Spinal cord (tissue), 10 donors: ENCODE measurements around the gene PLCZ1. TPM values are rescaled to one million over a fixed set of nuclear protein-coding genes. Genes with fewer than 3 reads are reported as not detected.

Experiments used
- DNase-seq, 6 donors: peaks; one replicate each; pipeline versions ENCODE4 v3.0.0 to v3.0.0-alpha.2; 2013 to 2015; ENCODE audit warnings: low spot score in 6 of 6, low read depth in 4 of 6
- H3K27ac ChIP-seq: one replicate; pipeline ENCODE4 v1.5.1; 2013; ENCODE audit warnings: low read depth, low read length, control low read depth
- H3K27me3 ChIP-seq: one replicate; pipeline ENCODE4 v1.6.1; 2013; ENCODE audit warnings: low read length; ENCODE audit not compliant: control insufficient read depth, insufficient read depth
- H3K36me3 ChIP-seq: one replicate; pipeline ENCODE4 v1.6.1; 2013; ENCODE audit warnings: low read length; ENCODE audit not compliant: control insufficient read depth, insufficient read depth
- H3K4me1 ChIP-seq: one replicate; pipeline ENCODE4 v1.6.1; 2013; ENCODE audit warnings: low read length; ENCODE audit not compliant: control insufficient read depth, insufficient read depth
- H3K4me3 ChIP-seq: one replicate; pipeline ENCODE4 v1.5.1; 2013; ENCODE audit warnings: low read depth, low read length, control low read depth
- H3K9me3 ChIP-seq: one replicate; pipeline ENCODE4 v1.6.1; 2013; ENCODE audit warnings: low read length; ENCODE audit not compliant: control insufficient read depth, insufficient read depth
- WGBS: methylation state at CpG from one replicate; pipeline ENCODE4 v1.1.5; 2013; ENCODE audit warnings: missing lambda C conversion rate; ENCODE audit not compliant: insufficient coverage; 5-methylcytosine and 5-hydroxymethylcytosine counted together
- polyA plus RNA-seq, 2 donors: library from polyadenylated mRNA; unstranded; fragments of 120-200 nt; gene quantifications; one replicate each; pipeline ENCODE4 v1.2.1, GENCODE V29; 2013; ENCODE audit not compliant: insufficient read length in 2 of 2
- total RNA-seq, 2 donors: library from RNA; depleted of rRNA in 1 of 2; stranded (reverse); fragments of 120-200 nt in 1 of 2; fragments of >200 nt in 1 of 2; gene quantifications; one replicate each; pipeline versions ENCODE4 v1.2.3 to v1.2.4, GENCODE V29; 2013 to 2014
- donor health status: healthy.

The PLCZ1 gene
- total and polyA plus RNA-seq, 4 donors: 0.33 to 0.49 (median 0.40) TPM; not detected in 1

- Histone ChIP-seq H3K27ac (no peak overlapping the region), H3K4me1 (no peaks in the 10 kb centered on the region), H3K4me3 (no peak overlapping the region), H3K27me3 (no peaks in the 10 kb centered on the region), H3K9me3 (no peaks in the 10 kb centered on the region), H3K36me3 (no peaks in the 10 kb centered on the region)
- WGBS: 100% methylated on average over 1 of the region's 6 CpGs
- DNase-seq: peak in 1 of 6 donors; percentile 65
These were observed 91.4 kb downstream of the PLCZ1 start for GRCh38 chr12:18646286-18646890.

GRCh38 chr12:18644564-18644963 is 93.2 kb downstream of the PLCZ1 start:
- 91% methylated on average over 3 of the region's 3 CpGs for WGBS
- Histone ChIP-seq H3K36me3 (no peaks in the 10 kb centered on the region), H3K4me1 (no peaks in the 10 kb centered on the region), H3K4me3 (no peak overlapping the region), H3K27ac (no peak overlapping the region), H3K27me3 (no peaks in the 10 kb centered on the region), H3K9me3 (no peaks in the 10 kb centered on the region)
- no peak for DNase-seq

- Histone ChIP-seq H3K36me3 (no peaks in the 10 kb centered on the region), H3K27me3 (no peaks in the 10 kb centered on the region), H3K27ac (no peak overlapping the region), H3K9me3 (no peaks in the 10 kb centered on the region), H3K4me1 (no peaks in the 10 kb centered on the region), H3K4me3 (no peak overlapping the region)
- no CpG with 5 or more reads among the region's 5 CpGs for WGBS
- peak in 2 of 6 donors; percentile 18 to 19 for DNase-seq
These were observed 94.1 kb downstream of the PLCZ1 start for GRCh38 chr12:18643681-18644080.

- no CpG with 5 or more reads among the region's 4 CpGs for WGBS
- no peak overlapping the region for H3K4me3 ChIP-seq
These were observed 97.4 kb downstream of the PLCZ1 start for GRCh38 chr12:18640321-18640955.

GRCh38 chr12:18634382-18634781 is 103.4 kb downstream of the PLCZ1 start:
- Histone ChIP-seq H3K27ac (no peak overlapping the region), H3K9me3 (no peaks in the 10 kb centered on the region), H3K4me1 (no peaks in the 10 kb centered on the region), H3K36me3 (no peaks in the 10 kb centered on the region), H3K27me3 (no peaks in the 10 kb centered on the region), H3K4me3 (no peak overlapping the region)
- DNase-seq: no peak
- WGBS: 95% methylated on average over 3 of the region's 4 CpGs

More at GRCh38 chr12:18640321-18640955, 97.4 kb downstream of the PLCZ1 start:
- no peaks in the 10 kb centered on the region for H3K36me3 ChIP-seq
- DNase-seq: peak in 3 of 6 donors; percentile 12 to 86 (median 14)
- H3K9me3 ChIP-seq: no peaks in the 10 kb centered on the region
- H3K27me3 ChIP-seq: no peaks in the 10 kb centered on the region
- H3K27ac ChIP-seq: no peak overlapping the region
- H3K4me1 ChIP-seq: no peaks in the 10 kb centered on the region

Other genes with a start within 250 kb of the PLCZ1 start
- gene CAPZA3, start 107 bp upstream of the PLCZ1 start, total RNA-seq: not detected
- not detected for gene CAPZA3, start 107 bp upstream of the PLCZ1 start, polyA plus RNA-seq